Endothelial cell of umbilical vein (primary cell): ENCODE measurements around the gene ZFP62. TPM values are rescaled to one million over a fixed set of nuclear protein-coding genes. Genes with fewer than 3 reads are reported as not detected.

Experiments
- BruUV-seq: library from RNA; stranded (reverse); fragments of 400-500 nt; replicated peaks from 2 replicates; lab custom pipeline; 2021; lab: Mats Ljungman, UMichigan
- CTCF ChIA-PET: fragments of 300-600, 350-600 bp; sonication (Branson Sonifier 250); formaldehyde crosslinking; loops from one replicate; lab custom pipeline; 2021; ENCODE audit warnings: antibody characterized with exemption, inconsistent platforms; lab: Charles Lee
- POLR2A ChIA-PET: fragments of 300-600, 350-600 bp; sonication (Branson Sonifier 250); formaldehyde crosslinking; loops from one replicate; lab custom pipeline; 2021; ENCODE audit warnings: antibody characterized with exemption, inconsistent platforms; lab: Charles Lee
- DNase-seq: peaks from one replicate; pipeline ENCODE4 v3.0.0-alpha.2; 2011; ENCODE audit warnings: low read depth, low spot score
- FAIRE-seq: peaks from 2 replicates; lab custom pipeline; 2011; peaks lifted over from hg19 to GRCh38; lab: Jason Lieb, UNC
- H2AFZ ChIP-seq: 2 replicates; pipeline ENCODE4 v1.6.0; 2012; ENCODE audit warnings: low read depth, low read length, control low read depth, inconsistent platforms
- H3K27ac ChIP-seq: 2 replicates; pipeline ENCODE4 v1.5.1; 2011; ENCODE audit warnings: low read depth, mild to moderate bottlenecking, control low read depth, low read length, moderate library complexity; ENCODE audit not compliant: insufficient read depth
- H3K27me3 ChIP-seq, 2 experiments: 2 replicates each; pipeline versions ENCODE4 v1.6.0 to v1.6.1; 2011; ENCODE audit warnings: low read length in 2 of 2, mixed read lengths in 1 of 2; ENCODE audit not compliant: control insufficient read depth in 2 of 2, insufficient read depth in 2 of 2
- H3K36me3 ChIP-seq, 2 experiments: 2 replicates in 1 of 2; 3 replicates in 1 of 2; pipeline ENCODE4 v1.5.1; 2011; ENCODE audit warnings: low read length in 2 of 2, mild to moderate bottlenecking in 1 of 2, moderate library complexity in 1 of 2; ENCODE audit not compliant: control insufficient read depth in 2 of 2, insufficient read depth in 2 of 2; ENCODE audit errors: extremely low read depth in 1 of 2
- H3K4me1 ChIP-seq: 3 replicates; pipeline ENCODE4 v1.5.1; 2011; ENCODE audit warnings: mild to moderate bottlenecking, low read length; ENCODE audit not compliant: control insufficient read depth, insufficient read depth; ENCODE audit errors: extremely low read depth
- H3K4me2 ChIP-seq: 2 replicates; pipeline ENCODE4 v1.6.1; 2011; ENCODE audit warnings: low read length, control low read depth, mixed read lengths; ENCODE audit not compliant: insufficient read depth
- H3K4me3 ChIP-seq, 3 experiments: fragments of 200-600 bp in 1 of 3; sonication (generic), shearing (Covaris generic) in 1 of 3; replicated peaks in 1 of 3; 2 replicates each; pipeline ENCODE4 v1.5.1; 2011 to 2016; ENCODE audit warnings: control low read depth in 3 of 3, low read length in 3 of 3, mild to moderate bottlenecking in 2 of 3, inconsistent platforms in 1 of 3, low read depth in 1 of 3, moderate library complexity in 1 of 3; ENCODE audit not compliant: insufficient read depth in 1 of 3
- H3K79me2 ChIP-seq: 2 replicates; pipeline ENCODE4 v1.6.0; 2012; ENCODE audit warnings: low read length, inconsistent platforms; ENCODE audit not compliant: control insufficient read depth, insufficient read depth
- H3K9ac ChIP-seq: replicated peaks from 2 replicates; pipeline ENCODE3; 2011; ENCODE audit warnings: low read length, control low read depth; ENCODE audit not compliant: insufficient read depth; ENCODE audit errors: extremely low read depth
- H3K9me1 ChIP-seq: replicated peaks from 3 replicates; pipeline ENCODE4 v1.6.0; 2011; ENCODE audit warnings: mild to moderate bottlenecking, low read length; ENCODE audit not compliant: control insufficient read depth, insufficient read depth; ENCODE audit errors: extremely low read depth
- H3K9me3 ChIP-seq: replicated peaks from 2 replicates; pipeline ENCODE4 v1.5.1; 2012; ENCODE audit warnings: low read length, inconsistent platforms; ENCODE audit not compliant: control insufficient read depth, insufficient read depth
- H4K20me1 ChIP-seq: replicated peaks from 2 replicates; pipeline ENCODE3; 2011; ENCODE audit warnings: mild to moderate bottlenecking, low read length; ENCODE audit not compliant: control insufficient read depth, insufficient read depth; ENCODE audit errors: extremely low read depth
- CTCF ChIP-seq, 2 donors: IDR thresholded peaks; 1 replicate in 1 of 2; 2 replicates in 1 of 2; pipeline ENCODE4 v1.5.1; 2011; ENCODE audit warnings: low read length in 2 of 2, mild to moderate bottlenecking in 2 of 2, moderate library complexity in 2 of 2, control low read depth in 1 of 2, inconsistent platforms in 1 of 2, low read depth in 1 of 2; ENCODE audit not compliant: insufficient read depth in 1 of 2; ENCODE audit errors: extremely low read depth in 1 of 2
- EZH2 ChIP-seq: IDR thresholded peaks from 2 replicates; pipeline ENCODE4 v1.6.1; 2012; ENCODE audit warnings: borderline replicate concordance, low read depth, mild to moderate bottlenecking, moderate library complexity, low read length, inconsistent platforms; ENCODE audit not compliant: severe bottlenecking
- FOS ChIP-seq: IDR thresholded peaks from 2 replicates; pipeline ENCODE4 v1.6.1; 2011; ENCODE audit warnings: mild to moderate bottlenecking, low read length, moderate library complexity, borderline replicate concordance; ENCODE audit not compliant: insufficient read depth
- GATA2 ChIP-seq: IDR thresholded peaks from 2 replicates; pipeline ENCODE4 v1.7.0; 2011; ENCODE audit warnings: low read depth, mild to moderate bottlenecking, moderate library complexity, mixed read lengths, low read length; ENCODE audit not compliant: insufficient read length, insufficient read depth
- JUN ChIP-seq: IDR thresholded peaks from 2 replicates; pipeline ENCODE4 v1.6.1; 2011; ENCODE audit warnings: borderline replicate concordance, low read depth; ENCODE audit not compliant: insufficient read length, insufficient read depth
- MAX ChIP-seq: IDR thresholded peaks from 2 replicates; pipeline ENCODE4 v1.6.1; 2011; ENCODE audit not compliant: insufficient read depth, insufficient read length
- MYC ChIP-seq: IDR thresholded peaks from one replicate; pipeline ENCODE4 v1.6.1; 2011; ENCODE audit warnings: mild to moderate bottlenecking, low read depth, low read length
- POLR2A ChIP-seq: IDR thresholded peaks from 2 replicates; pipeline ENCODE4 v1.6.1; 2012; ENCODE audit warnings: low read depth, mild to moderate bottlenecking, control low read depth, low read length
- POLR2AphosphoS5 ChIP-seq: IDR thresholded peaks from 2 replicates; pipeline ENCODE4 v1.6.1; 2012; ENCODE audit warnings: low read depth, mild to moderate bottlenecking, control low read depth, low read length, moderate library complexity; ENCODE audit not compliant: insufficient read depth
- dilution Hi-C: fragments of 300-500 bp; cut with MboI; formaldehyde crosslinking; loops from one replicate; pipeline ENCODE4 v1.15.0; 2019; ENCODE audit warnings: low sequenced_read_pairs; ENCODE audit not compliant: extremely low pct_ligation_motif_present
- intact Hi-C: fragments of 100-400 bp; cut with micrococcal nuclease; formaldehyde crosslinking; loops from one replicate; pipeline ENCODE4 v1.10.0; 2022
- polyA plus RNA-seq, 4 experiments: library from polyadenylated mRNA; depleted of rRNA in 3 of 4; stranded (reverse) in 3 of 4; unstranded in 1 of 4; fragments of >200 nt; gene quantifications; 2 replicates each; pipeline versions ENCODE4 v1.2.1 to v1.2.3, GENCODE V29; 2011 to 2012; ENCODE audit warnings: missing spikeins in 1 of 4
- total RNA-seq: library from RNA; stranded (reverse); gene quantifications from 2 replicates; pipeline ENCODE4 v1.2.3, GENCODE V29; 2021

The ZFP62 gene
- total and polyA plus RNA-seq, 2 donors (not counting 3 experiments of a cell fraction or from before 2014, with no cell fraction given) = 3.7 to 19.7 TPM

GRCh38 chr5:180853848-180854176 lies 7.3 kb downstream of the ZFP62 start:
- H4K20me1 ChIP-seq = no peaks in the 10 kb centered on the region
- H3K27ac ChIP-seq = no peak overlapping the region
- H3K4me3 ChIP-seq = no peak overlapping the region
- FAIRE-seq = no peak
- H3K9me3 ChIP-seq = peaks cover 23% of the 10 kb centered on the region
- dilution Hi-C loops (no loop called here), intact Hi-C loops (loop anchor here (1.0 kb wide), 1 partner anchor 7 kb away; the partner anchor contains the start of gene ZFP62)
- H3K79me2 ChIP-seq = no peaks in the 10 kb centered on the region
- H2AFZ ChIP-seq = no peak overlapping the region
- no peak overlapping the region for H3K9ac ChIP-seq
- H3K9me1 ChIP-seq = no peaks in the 10 kb centered on the region
- peaks cover 6% of the 10 kb centered on the region for H3K4me1 ChIP-seq
- H3K4me2 ChIP-seq = no peak overlapping the region
- peaks cover 16 to 29% of the 10 kb centered on the region in 2 experiments for H3K36me3 ChIP-seq
- ChIA-PET CTCF (no interaction called here), POLR2A (no interaction called here)
- no peaks in the 10 kb centered on the region for H3K27me3 ChIP-seq
- DNase-seq = no peak
- no TSS peak for BruUV-seq
- no peak for TF ChIP-seq FOS
- no peak for TF ChIP-seq MAX
- no peak for TF ChIP-seq POLR2AphosphoS5
- TF ChIP-seq JUN = no peak
- TF ChIP-seq MYC = no peak
- no peak for TF ChIP-seq GATA2
- TF ChIP-seq POLR2A = no peak
- TF ChIP-seq EZH2 = no peak
- TF ChIP-seq CTCF (IDR thresholded peaks at IDR 0.05; ENCODE audit: extremely low read depth in 1 of 2, insufficient read depth in 1 of 2, low read depth in 1 of 2, low read length in 2 of 2) = no peak
